Measurements from ENCODE around the gene RBMX.

GRCh38 chrX:136867096-136867491 lies 13.4 kb downstream of the RBMX start:
- TF ChIP-seq POLR2A (IDR thresholded peaks at IDR 0.05; ENCODE audit: low read depth) (no peak), CTCF (IDR thresholded peaks at IDR 0.05) (no peak), POLR2AphosphoS5 (IDR thresholded peaks at IDR 0.05) (no peak), EP300 (IDR thresholded peaks at IDR 0.05) (no peak)
